Measurements from ENCODE around the gene UGT1A5.

UGT1A5 gene

DNA sequence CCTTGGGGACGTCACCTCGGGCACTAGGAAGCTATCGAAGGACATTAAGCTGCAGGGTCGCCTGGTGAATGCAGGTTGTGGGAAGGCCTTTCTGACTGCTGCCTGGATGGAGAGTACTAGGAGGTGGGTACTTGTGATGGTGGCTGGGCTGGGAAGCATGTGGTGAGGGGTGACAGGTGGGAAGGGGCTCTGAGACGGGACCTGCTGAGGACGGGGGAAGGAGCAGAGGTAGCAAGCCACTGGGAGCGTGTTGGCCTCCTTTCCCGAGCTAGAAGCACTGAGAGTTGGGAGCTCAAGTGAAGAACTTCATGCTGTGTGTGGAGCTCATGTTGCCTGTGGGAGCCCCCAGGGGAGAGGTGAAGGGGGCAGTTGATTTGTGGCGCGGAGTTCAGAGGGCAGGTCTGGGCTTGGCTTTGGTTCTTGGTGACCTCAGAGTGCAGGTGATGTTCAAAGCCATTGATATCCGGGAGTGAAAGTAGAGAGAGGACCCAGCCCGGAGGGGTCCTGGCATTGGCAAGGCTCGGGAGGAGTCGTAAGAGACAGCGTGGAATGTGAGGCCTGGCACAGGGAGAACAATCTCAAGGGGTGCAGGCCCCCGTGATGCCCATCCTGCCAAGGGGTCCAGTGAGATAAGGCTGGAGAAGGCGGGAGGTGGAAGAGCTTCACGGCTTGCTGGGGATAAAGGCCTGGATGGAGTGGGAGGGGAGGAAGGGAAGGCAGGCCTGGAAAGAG is 78.6 kb downstream of the UGT1A5 start:
- DNase-seq: no peak

DNA sequence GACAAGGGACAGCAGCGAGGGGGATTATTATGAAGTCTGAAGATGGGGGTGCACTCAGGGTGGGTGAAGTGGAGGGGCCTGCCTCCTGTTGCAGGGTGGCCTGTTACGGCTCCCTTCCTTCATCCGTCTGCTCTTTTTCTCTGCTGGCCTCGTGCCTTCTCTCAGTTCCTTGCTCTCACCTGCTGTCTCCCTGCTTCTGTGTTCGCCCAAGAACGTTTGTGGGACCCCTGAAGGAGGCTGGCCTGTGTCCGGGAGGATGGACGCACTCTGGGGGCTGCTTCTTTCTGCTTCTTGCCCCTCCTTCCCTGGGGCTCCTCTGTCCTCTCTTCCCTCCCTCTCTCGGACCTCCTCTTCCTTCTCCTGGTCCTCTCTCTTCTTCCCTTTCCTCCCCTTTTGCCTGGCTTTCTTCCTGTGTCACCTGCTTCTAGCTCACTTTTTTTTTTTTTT is 79.2 kb downstream of the UGT1A5 start:
- DNase-seq: no peak

GRCh38 chr2:233792720-233793119 is 80.0 kb downstream of the UGT1A5 start:
- DNase-seq: no peak

DNA sequence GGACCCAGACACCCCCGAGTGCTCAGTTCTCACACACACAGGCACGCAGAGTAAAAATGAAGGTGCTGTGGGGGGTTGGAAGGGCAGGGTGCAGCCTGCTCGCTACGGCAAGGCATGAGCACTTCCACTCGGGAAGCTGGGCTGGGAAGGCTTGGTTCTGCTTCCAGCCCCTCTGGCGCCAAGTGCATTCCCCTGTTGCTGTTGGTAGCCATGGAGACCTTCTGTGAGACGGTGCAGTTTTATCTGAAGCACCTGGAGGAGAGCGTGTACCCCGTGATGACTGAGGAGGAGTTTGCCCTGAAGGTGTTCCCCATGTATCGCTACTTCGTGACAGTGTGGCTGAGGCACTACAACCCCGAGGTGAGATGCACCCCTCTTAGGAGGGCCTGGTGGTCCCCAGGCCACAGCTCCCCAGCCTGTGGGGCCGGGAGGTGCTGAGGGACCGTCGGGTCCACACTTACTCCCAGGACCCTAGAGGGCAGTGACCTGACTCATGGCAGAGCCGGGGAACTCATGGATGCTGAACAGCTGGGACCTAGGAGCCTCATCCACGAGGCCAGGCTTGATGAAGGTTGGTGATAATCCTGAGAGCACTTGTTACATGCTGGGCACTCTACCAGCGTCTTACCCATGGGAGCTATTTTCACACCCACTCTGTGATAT is 80.9 kb downstream of the UGT1A5 start:
- no peak for DNase-seq

- no peak for DNase-seq
These were observed 81.5 kb downstream of the UGT1A5 start for GRCh38 chr2:233794128-233794658.

GRCh38 chr2:233795735-233796171 is 83.0 kb downstream of the UGT1A5 start:
- no peak for DNase-seq

DNA sequence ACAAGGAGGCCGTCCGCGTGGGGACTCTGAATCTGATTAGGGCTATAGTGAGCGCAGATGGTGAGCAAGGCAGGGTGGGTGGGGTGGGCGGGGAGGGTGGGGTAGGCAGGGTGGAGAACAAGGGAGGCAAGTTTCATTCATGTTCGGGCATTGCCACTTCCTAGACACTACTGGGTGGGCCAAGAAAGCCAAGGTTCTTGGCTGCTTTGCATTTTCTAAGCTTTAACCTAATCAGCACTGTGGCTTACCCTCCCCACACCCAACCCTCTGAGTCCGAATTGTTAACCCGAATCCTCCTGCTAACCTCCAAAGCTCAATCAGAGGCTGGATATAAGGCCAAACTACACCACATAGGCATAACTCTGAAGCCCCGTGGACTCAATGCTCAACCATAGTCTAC is 83.5 kb downstream of the UGT1A5 start:
- no peak for DNase-seq

DNA sequence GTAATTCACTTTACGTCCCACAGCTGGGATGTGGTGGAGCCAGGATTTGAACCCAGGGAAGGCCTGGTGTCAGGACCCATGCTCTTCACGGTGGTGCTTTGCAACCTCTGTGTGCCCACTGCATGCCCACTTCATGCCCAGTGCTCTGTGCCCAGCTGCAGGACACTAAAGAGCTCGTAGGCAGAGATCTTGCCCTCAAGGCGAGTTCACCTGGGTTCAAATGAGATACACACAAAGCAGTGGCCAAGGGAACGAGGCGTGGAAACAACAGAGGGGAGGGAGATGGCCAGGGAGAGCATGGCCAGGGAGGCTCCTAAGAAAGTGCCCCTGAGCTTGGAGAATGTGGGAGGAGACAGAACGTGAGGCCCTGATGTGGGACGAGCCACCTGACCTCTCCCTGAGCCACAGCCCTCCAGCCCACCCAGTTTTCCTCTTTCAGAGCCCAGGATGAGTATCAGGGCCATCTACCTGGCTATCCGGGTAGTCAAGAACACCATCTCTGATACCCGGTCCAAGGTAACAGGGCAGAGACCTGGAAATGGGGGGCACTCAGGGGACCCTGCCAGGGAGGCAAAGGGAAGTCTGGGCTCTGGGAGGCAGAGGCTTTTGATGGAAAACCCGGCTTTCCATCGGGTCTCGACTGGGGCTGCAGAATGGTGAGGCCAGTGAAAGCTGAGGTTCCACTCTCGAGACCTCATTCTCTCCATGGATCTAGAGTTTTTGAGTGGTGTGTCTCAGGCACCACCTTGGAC is 85.8 kb downstream of the UGT1A5 start:
- no peak for DNase-seq

- DNase-seq: no peak
These were observed 86.5 kb downstream of the UGT1A5 start for GRCh38 chr2:233799087-233799665.

DNA sequence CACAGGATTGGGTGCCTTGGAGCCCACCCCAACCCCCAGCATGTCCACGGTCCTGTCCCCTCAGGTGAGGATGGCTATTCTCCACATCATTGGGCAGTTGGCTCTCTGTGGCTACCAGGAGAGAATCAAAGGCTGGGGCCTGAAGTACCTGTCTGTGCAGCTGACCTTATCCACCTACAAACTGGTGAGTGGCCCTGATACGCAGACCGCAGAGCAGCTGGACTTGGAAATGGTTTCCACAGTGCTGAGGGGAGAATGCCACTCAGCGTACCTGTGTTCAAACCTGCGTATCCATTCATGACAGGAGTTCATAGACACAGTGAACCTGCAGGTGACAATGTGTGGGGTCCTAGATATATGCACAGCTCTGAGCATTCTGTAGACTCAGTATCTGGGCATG is 87.0 kb downstream of the UGT1A5 start:
- no peak for DNase-seq

- DNase-seq: no peak
These were observed 87.5 kb downstream of the UGT1A5 start for GRCh38 chr2:233800208-233800607.

DNA sequence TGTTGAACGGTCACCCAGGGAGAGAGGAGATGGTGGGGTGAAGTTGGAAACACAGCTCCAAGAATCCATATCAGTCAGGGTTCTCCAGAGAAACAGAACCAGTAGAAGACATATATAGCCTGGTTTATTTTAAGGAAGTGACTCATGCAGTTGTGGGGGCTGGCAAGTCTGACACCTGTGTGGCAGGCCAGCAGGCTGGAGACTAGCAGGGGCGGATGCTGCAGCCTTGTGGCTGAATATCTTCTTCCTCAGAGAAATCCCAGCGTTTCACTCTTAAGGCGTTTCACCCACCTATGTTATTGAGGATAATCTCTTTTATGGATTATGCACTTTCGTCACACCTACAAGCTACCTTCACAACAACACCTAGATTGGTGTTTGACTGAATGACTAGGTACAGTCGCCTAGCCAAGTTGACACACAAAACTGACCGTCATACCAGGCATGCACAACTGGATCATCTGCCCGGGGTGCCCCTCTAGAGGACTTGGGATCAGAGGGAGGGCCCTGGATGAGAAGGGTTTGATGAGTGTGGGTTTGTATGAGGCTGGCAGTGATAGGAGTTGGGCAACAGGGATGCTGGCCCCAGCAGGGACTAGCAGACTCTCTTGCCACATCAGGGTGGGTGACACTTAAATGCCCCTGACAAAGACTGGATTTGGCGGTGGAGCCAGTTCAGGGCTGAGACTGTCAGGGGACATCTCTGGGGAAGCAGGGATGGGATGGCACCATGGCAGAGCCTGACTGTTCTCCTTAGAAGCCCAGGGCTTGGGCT is 88.8 kb downstream of the UGT1A5 start:
- DNase-seq: no peak

GRCh38 chr2:233802132-233802815 is 89.6 kb downstream of the UGT1A5 start:
- no peak for DNase-seq

DNA sequence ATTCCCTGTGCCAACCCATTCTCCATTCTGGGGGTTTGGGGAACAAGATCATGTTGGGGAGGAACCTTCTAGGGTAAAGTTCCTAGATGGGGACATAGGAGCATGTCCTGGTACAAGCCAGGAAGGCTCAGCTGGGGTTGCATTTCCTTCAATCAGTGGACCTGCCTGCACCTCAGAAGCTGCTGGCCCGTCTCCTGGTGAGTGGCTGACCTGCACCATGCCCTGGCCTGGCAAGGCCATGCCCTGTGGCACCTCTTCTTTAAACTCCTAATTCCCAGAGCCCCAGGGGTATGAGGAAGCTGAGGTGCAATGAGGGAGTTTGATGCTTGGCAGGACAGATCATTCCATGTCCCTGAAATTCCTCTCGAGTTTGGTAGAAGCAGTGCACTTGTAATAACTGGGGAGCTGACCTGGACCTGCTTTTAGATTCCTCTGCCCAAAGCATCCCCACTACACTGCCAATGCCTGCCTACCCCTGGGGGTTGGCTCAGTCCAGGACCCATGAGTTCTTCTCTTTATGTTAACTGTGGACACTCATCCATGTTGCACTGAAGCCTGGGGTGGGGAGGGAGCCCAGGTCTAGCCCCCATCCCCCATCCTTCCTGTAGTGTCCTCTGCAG is 90.7 kb downstream of the UGT1A5 start:
- DNase-seq: no peak

GRCh38 chr2:233803994-233804393 is 91.3 kb downstream of the UGT1A5 start:
- no peak for DNase-seq

GRCh38 chr2:233807215-233807865 is 94.6 kb downstream of the UGT1A5 start:
- DNase-seq: no peak

DNA sequence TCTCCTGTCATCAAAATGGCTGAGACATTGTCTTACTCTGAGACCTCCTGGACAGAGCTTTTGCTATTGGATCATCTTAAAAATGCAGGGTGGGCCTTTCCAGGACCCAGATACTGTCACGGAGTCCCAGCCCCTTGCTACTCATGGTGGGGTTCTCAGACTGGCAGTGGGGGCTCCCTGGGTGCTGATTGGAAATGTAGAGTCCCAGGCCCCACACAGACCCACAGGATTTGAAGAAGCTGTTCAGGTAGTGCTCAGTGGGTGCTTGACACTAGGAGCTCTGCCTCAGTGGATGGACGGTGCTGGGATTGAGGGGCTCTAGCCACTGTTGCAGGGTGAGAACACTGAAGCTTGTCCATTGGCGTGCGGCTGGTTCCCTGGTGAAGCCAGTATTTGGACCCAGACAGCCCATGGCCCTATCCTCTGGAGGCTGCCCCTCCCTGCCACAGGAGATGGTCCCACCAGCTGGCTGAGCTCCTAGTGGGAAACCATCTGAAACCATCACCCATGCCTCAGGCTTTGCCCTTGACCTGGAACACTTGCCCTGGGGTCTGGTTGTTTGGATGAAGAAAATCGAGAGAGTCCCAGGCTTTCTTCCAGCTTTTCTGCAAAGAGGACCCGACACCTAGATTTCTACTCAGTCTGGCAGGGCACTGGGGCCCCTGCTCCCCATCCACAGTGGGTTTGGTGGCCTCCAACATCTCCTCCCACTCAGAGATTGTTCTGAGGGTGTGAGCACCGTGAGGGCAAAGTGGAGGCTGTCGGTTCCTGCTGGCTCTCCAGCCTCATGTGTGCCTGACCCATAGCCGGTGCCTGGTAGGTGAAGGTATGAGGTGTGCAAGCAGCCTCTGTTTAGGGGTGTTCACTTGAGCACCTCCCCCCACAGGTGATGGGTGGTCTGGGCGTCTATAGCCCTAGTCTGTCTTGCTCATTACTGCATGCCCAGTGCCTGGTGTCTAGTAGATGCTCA is 95.5 kb downstream of the UGT1A5 start:
- no peak for DNase-seq

DNA sequence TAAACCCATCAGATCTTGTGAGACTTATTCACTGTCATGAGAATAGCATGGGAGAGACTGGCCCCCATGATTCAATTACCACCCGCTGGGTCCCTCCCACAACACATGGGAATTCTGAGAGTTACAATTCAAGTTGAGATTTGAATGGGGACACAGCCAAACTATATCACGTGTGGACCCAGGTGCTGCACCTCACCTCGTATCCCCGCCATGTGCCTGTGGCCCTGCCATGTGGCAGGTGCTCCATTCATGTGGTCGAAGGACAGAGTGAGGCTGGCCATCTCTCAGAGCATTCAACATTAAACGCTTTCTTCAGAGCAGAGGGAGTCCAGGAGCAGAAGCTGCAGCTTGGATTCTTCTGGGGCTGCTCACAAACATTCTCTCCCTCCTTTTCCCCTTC is 97.7 kb downstream of the UGT1A5 start:
- no peak for DNase-seq

DNA sequence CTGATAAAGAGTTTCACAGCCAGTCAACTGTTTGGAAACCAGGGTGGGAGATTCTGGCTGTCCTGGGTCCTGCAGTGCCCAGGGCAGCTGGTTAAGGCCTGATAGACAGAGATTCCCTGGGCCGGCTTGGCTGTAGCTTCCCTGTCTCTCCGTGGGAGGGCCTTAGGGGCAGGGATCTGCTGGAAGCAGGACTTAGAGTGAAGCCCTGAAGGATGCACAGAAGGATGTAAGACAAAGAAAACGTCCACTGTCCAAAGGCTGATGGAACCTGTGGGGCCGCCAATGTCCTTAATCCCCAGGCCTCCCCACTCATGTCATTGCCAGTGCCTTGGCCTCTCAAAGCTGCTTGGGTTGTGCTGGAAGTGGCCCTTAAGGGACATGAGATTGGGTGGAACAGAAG is 98.4 kb downstream of the UGT1A5 start:
- DNase-seq: no peak

- DNase-seq: no peak
These were observed 99.0 kb downstream of the UGT1A5 start for GRCh38 chr2:233811732-233812131.
